WERI-Rb-1 (cell line): Measurements from ENCODE around the gene GBP7.

ENCODE experiments used
- DNase-seq: peaks from one replicate; pipeline ENCODE4 v3.0.0-alpha.2; 2020
- H3K27ac ChIP-seq: fragments of 250-450 bp; sonication (Bioruptor Pico); 2 replicates; pipeline ENCODE4 v1.5.1; 2020; ENCODE audit warnings: mild to moderate bottlenecking, moderate library complexity
- H3K27me3 ChIP-seq: fragments of 250-450 bp; sonication (Bioruptor Pico); 2 replicates; pipeline ENCODE4 v1.5.1; 2021; ENCODE audit warnings: mild to moderate bottlenecking, low read depth, moderate library complexity; ENCODE audit not compliant: insufficient read depth, severe bottlenecking
- H3K36me3 ChIP-seq: fragments of 250-450 bp; sonication (Bioruptor Pico); 2 replicates; pipeline ENCODE4 v1.5.1; 2020; ENCODE audit warnings: mild to moderate bottlenecking, moderate library complexity
- H3K4me3 ChIP-seq: 2 replicates; pipeline ENCODE4 v1.5.1; 2011; ENCODE audit warnings: low read depth, mild to moderate bottlenecking, control low read depth, low read length
- H3K9me3 ChIP-seq: fragments of 250-450 bp; sonication (Bioruptor Pico); 2 replicates; pipeline ENCODE4 v1.5.1; 2021; ENCODE audit warnings: mild to moderate bottlenecking, moderate library complexity; ENCODE audit not compliant: severe bottlenecking
- CTCF ChIP-seq: IDR thresholded peaks from 2 replicates; pipeline ENCODE4 v1.5.1; 2011; ENCODE audit warnings: low read depth, mild to moderate bottlenecking, control low read depth, inconsistent platforms, low read length

The GBP7 gene

GRCh38 chr1:89147678-89148658, 27.8 kb downstream of the GBP7 start:
- DNase-seq: no peak
- no peak for TF ChIP-seq CTCF

GRCh38 chr1:89146721-89147120, 29.1 kb downstream of the GBP7 start:
- Histone ChIP-seq H3K27ac (no peak overlapping the region), H3K36me3 (no peaks in the 10 kb centered on the region), H3K9me3 (no peaks in the 10 kb centered on the region), H3K4me3 (no peak overlapping the region), H3K27me3 (peaks cover 5% of the 10 kb centered on the region)
- no peak for TF ChIP-seq CTCF
- DNase-seq: no peak

More at GRCh38 chr1:89147678-89148658, 27.8 kb downstream of the GBP7 start:
- H3K36me3 ChIP-seq: no peaks in the 10 kb centered on the region
- no peak overlapping the region for H3K27ac ChIP-seq
- no peak overlapping the region for H3K4me3 ChIP-seq
- peaks cover 5% of the 10 kb centered on the region for H3K27me3 ChIP-seq
- H3K9me3 ChIP-seq: no peaks in the 10 kb centered on the region

DNA sequence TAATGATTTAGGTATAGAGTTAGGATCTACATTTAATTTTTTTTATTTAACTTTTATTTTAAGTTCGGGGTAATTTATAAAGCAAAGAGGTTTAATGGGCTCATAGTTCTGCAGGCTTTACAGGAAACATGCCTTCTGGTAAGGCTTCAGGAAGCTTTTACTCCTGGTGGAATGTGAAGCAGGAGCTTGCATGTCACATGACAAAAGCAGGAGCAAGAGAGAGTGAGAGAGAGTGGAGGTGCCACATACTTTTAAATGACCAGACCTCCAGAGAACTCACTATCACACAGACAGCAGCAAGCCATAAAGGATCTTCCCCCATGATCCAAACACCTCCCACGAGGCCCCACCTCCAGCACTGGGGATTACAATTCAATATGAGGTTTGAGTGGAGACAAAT, 32.3 kb downstream of the GBP7 start:
- no peak for DNase-seq
- H3K36me3 ChIP-seq: no peaks in the 10 kb centered on the region

GRCh38 chr1:89142160-89142559, 33.6 kb downstream of the GBP7 start:
- peaks cover 2% of the 10 kb centered on the region for H3K27me3 ChIP-seq
- no peak overlapping the region for H3K4me3 ChIP-seq
- H3K27ac ChIP-seq: no peak overlapping the region
- DNase-seq: no peak
- TF ChIP-seq CTCF: no peak
- no peaks in the 10 kb centered on the region for H3K9me3 ChIP-seq
- no peaks in the 10 kb centered on the region for H3K36me3 ChIP-seq

More for the DNA sequence above, 32.3 kb downstream of the GBP7 start:
- H3K27me3 ChIP-seq: peaks cover 2% of the 10 kb centered on the region
- no peaks in the 10 kb centered on the region for H3K9me3 ChIP-seq
- H3K4me3 ChIP-seq: no peak overlapping the region
- H3K27ac ChIP-seq: no peak overlapping the region
- no peak for TF ChIP-seq CTCF

DNA sequence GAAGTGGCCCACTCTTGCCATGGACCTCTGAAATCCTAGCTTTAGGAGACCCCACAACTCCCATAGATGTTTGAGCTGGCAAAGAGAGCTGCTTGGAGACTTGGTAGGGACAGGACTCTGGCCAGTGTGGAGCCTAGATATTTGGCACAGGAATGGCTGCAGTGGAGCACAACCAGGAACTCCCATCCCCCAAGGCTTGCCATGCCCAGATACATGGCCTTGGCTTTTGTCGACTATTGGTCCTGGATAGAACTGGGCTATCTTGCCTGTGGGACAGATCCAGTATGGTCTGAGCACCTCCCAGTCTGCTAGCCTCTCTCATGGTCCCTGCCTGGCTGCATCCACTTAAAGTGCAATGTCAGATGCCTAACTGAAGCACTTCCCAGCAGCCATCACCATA, 42.1 kb downstream of the GBP7 start:
- Histone ChIP-seq H3K9me3 (no peaks in the 10 kb centered on the region), H3K4me3 (no peak overlapping the region), H3K27me3 (peaks cover 5% of the 10 kb centered on the region), H3K36me3 (no peaks in the 10 kb centered on the region), H3K27ac (no peak overlapping the region)
- no peak for DNase-seq
- no peak for TF ChIP-seq CTCF
